GM23248 (cell line): ENCODE measurements around the gene ADIPOR2.

ENCODE experiments used
- EZH2 ChIP-seq: fragments of 200-600 bp; sonication (generic); IDR thresholded peaks from 2 replicates; pipeline ENCODE4 v1.6.1; 2018; ENCODE audit warnings: antibody characterized with exemption, mild to moderate bottlenecking; ENCODE audit not compliant: insufficient read depth, poor library complexity, severe bottlenecking
- EZH2phosphoT487 ChIP-seq: fragments of 200-600 bp; sonication (generic); IDR thresholded peaks from 2 replicates; pipeline ENCODE4 v1.6.1; 2018; ENCODE audit warnings: antibody characterized with exemption, moderate library complexity, mild to moderate bottlenecking, low read depth; ENCODE audit not compliant: insufficient read depth

DNA sequence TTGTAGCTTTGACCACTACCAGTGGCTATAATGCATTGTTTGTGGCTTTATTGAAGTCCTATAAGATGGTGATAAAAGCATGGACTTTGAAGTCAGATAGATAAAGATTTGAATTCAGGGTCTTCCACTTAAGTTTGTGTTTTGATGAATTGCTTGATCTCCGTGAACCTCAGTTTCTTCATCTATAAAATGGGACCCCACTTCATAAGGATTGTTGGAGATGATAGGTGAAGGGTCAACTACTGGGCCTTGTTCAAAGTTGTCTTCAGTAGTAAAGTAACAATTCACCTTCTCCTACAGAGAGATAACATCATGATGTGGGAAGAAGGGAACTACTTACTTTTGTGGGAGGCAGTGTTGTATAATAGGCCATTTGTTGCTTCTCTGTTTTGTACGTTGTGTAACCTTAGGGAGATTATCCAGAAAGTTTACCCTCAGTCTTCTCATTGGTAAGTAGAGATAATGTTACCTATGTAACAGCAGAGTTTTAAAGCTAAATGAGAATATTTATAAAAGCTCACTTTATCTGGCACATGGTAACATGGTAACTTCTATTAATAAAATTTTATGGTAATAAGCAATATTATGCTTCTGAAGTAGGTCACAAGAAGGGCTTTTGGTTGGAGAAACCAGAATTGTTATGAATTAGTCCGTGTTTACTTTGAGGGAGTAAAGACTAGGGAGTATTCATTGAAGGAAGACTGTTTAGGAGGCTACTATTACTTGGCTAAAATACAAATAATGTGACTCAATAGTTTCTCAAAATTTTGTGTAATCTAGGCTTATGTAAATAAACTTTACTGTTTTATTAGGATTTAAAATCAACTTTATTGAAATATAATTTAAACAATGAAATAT lies 15.1 kb downstream of the ADIPOR2 start:
- TF ChIP-seq EZH2 (no peak), EZH2phosphoT487 (no peak)
